A673 (cell line): ENCODE measurements around the gene KIAA0753. TPM values are rescaled to one million over a fixed set of nuclear protein-coding genes. Genes with fewer than 3 reads are reported as not detected.

Source experiments
- BruUV-seq: library from RNA; stranded (reverse); fragments of 400-500 nt; replicated peaks from 2 replicates; lab custom pipeline; 2021; lab: Mats Ljungman, UMichigan
- CTCF ChIA-PET: fragments of 300-600 bp; sonication (Branson Sonifier 250); formaldehyde crosslinking; loops from one replicate; lab custom pipeline; 2022; ENCODE audit warnings: antibody characterized with exemption; lab: Charles Lee
- POLR2A ChIA-PET: fragments of 300-600 bp; sonication (Branson Sonifier 250); formaldehyde crosslinking; loops from one replicate; lab custom pipeline; 2022; ENCODE audit warnings: antibody characterized with exemption; ENCODE audit not compliant: low non-redundant PET; lab: Charles Lee
- DNase-seq: peaks from one replicate; pipeline ENCODE4 v3.0.0-alpha.2; 2015; ENCODE audit warnings: low spot score
- H3K27ac ChIP-seq: fragments of 200-600 bp; sonication (generic); 2 replicates; pipeline ENCODE4 v1.5.1; 2016; ENCODE audit warnings: mixed run types, low read depth, mild to moderate bottlenecking, mixed read lengths, antibody characterized with exemption, low read length; ENCODE audit not compliant: poor library complexity, severe bottlenecking
- H3K27me3 ChIP-seq: fragments of 200-600 bp; sonication (generic); replicated peaks from 2 replicates; pipeline ENCODE4 v1.6.1; 2017; ENCODE audit warnings: mixed run types, low read depth, mild to moderate bottlenecking, mixed read lengths, antibody characterized with exemption, low read length; ENCODE audit not compliant: insufficient read depth, poor library complexity
- H3K36me3 ChIP-seq: fragments of 200-600 bp; sonication (generic); 2 replicates; pipeline ENCODE4 v1.6.1; 2016; ENCODE audit warnings: mixed run types, mild to moderate bottlenecking, mixed read lengths, antibody characterized with exemption, low read length; ENCODE audit not compliant: insufficient read depth, poor library complexity, severe bottlenecking
- H3K4me1 ChIP-seq: fragments of 200-600 bp; sonication (generic); 2 replicates; pipeline ENCODE4 v1.6.1; 2017; ENCODE audit warnings: mixed run types, mild to moderate bottlenecking, mixed read lengths, antibody characterized with exemption, low read length; ENCODE audit not compliant: insufficient read depth, poor library complexity, severe bottlenecking
- H3K4me3 ChIP-seq: fragments of 200-600 bp; sonication (generic); 2 replicates; pipeline ENCODE4 v1.5.1; 2016; ENCODE audit warnings: low read depth, mixed run types, mild to moderate bottlenecking, mixed read lengths, low read length; ENCODE audit not compliant: poor library complexity, severe bottlenecking
- H3K9me3 ChIP-seq: fragments of 200-600 bp; sonication (generic); 2 replicates; pipeline ENCODE4 v1.6.1; 2016; ENCODE audit warnings: mixed run types, low read depth, mild to moderate bottlenecking, mixed read lengths, antibody characterized with exemption, low read length; ENCODE audit not compliant: poor library complexity, severe bottlenecking
- EZH2 ChIP-seq: fragments of 200-600 bp; sonication (generic); IDR thresholded peaks from 2 replicates; pipeline ENCODE4 v1.6.1; 2017; ENCODE audit warnings: borderline replicate concordance, low read depth, mild to moderate bottlenecking, mixed read lengths, antibody characterized with exemption, low read length; ENCODE audit not compliant: poor library complexity, severe bottlenecking
- intact Hi-C: fragments of 100-400 bp; cut with micrococcal nuclease; formaldehyde crosslinking; loops from one replicate; pipeline ENCODE4 v1.10.0; 2022; ENCODE audit not compliant: unreplicated experiment
- total RNA-seq: library from RNA; stranded (reverse); gene quantifications from 2 replicates; pipeline ENCODE4 v1.2.3, GENCODE V29; 2021
- TF ChIP-seq, protein P1 (sequence below): fragments of 300-800, 200-600 bp; sonication (generic); conservative IDR thresholded peaks from 2 replicates; pipeline ENCODE4 v1.5.1; 2017; ENCODE audit warnings: low read depth, mild to moderate bottlenecking, antibody characterized with exemption, low read length, moderate library complexity, mixed read lengths

Gene KIAA0753
- total RNA-seq, 1 experiment from 2014 or later = 41.2 TPM

- TF ChIP-seq EZH2 = no peak
- CTCF ChIA-PET = no interaction called here
- no peak within 1 kb of the TSS for H3K27ac ChIP-seq
- no TSS peak for BruUV-seq
- H3K36me3 ChIP-seq = no peaks in the 10 kb centered on the region
- intact Hi-C loops = no loop called here
- peaks cover 9% of the 10 kb centered on the region for H3K4me1 ChIP-seq
- POLR2A ChIA-PET = interaction anchor here (0.6 kb wide), 1 partner anchor 101 kb away, joined by 5 read pairs; no protein-coding TSS in a partner anchor
- H3K4me3 ChIP-seq = peak within 1 kb of the TSS; percentile 51
- no peak for DNase-seq
- H3K27me3 ChIP-seq = peaks cover 30% of the 10 kb centered on the region
- H3K9me3 ChIP-seq = no peaks in the 10 kb centered on the region
These were observed 84.1 kb downstream of the KIAA0753 start, which contains the start of gene PITPNM3 for GRCh38 chr17:6556121-6557039. Gene PITPNM3 (minus strand): TSS chr17:6556555. CDS start chr17:6556406, 149 bp downstream.

GRCh38 chr17:6555331-6556120, 85.0 kb downstream of the KIAA0753 start:
- intact Hi-C loops = no loop called here
- no peak for TF ChIP-seq EZH2
- TF ChIP-seq, protein P1, sequence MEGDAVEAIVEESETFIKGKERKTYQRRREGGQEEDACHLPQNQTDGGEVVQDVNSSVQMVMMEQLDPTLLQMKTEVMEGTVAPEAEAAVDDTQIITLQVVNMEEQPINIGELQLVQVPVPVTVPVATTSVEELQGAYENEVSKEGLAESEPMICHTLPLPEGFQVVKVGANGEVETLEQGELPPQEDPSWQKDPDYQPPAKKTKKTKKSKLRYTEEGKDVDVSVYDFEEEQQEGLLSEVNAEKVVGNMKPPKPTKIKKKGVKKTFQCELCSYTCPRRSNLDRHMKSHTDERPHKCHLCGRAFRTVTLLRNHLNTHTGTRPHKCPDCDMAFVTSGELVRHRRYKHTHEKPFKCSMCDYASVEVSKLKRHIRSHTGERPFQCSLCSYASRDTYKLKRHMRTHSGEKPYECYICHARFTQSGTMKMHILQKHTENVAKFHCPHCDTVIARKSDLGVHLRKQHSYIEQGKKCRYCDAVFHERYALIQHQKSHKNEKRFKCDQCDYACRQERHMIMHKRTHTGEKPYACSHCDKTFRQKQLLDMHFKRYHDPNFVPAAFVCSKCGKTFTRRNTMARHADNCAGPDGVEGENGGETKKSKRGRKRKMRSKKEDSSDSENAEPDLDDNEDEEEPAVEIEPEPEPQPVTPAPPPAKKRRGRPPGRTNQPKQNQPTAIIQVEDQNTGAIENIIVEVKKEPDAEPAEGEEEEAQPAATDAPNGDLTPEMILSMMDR = no peak
- no peaks in the 10 kb centered on the region for H3K36me3 ChIP-seq
- no peaks in the 10 kb centered on the region for H3K9me3 ChIP-seq
- CTCF ChIA-PET = no interaction called here
- POLR2A ChIA-PET = interaction anchor here (0.6 kb wide), 1 partner anchor 100 kb away, joined by 5 read pairs; no protein-coding TSS in a partner anchor
- no peak for DNase-seq
- peaks cover 30% of the 10 kb centered on the region for H3K27me3 ChIP-seq
- H3K4me3 ChIP-seq = peak overlapping the region; percentile 51
- H3K27ac ChIP-seq = no peak overlapping the region
- BruUV-seq = no TSS peak
- peaks cover 9% of the 10 kb centered on the region for H3K4me1 ChIP-seq

- TF ChIP-seq, protein P1 = no peak
- H3K27ac ChIP-seq = no peak overlapping the region
- POLR2A ChIA-PET = no interaction called here
- no peaks in the 10 kb centered on the region for H3K9me3 ChIP-seq
- peaks cover 30% of the 10 kb centered on the region for H3K27me3 ChIP-seq
- DNase-seq = no peak
- CTCF ChIA-PET = no interaction called here
- peaks cover 9% of the 10 kb centered on the region for H3K4me1 ChIP-seq
- BruUV-seq = no TSS peak
- no peaks in the 10 kb centered on the region for H3K36me3 ChIP-seq
- H3K4me3 ChIP-seq = no peak overlapping the region
- intact Hi-C loops = no loop called here
These were observed 85.6 kb downstream of the KIAA0753 start for GRCh38 chr17:6554871-6555330.
